Measurements from ENCODE around the gene HIC1.

DNA sequence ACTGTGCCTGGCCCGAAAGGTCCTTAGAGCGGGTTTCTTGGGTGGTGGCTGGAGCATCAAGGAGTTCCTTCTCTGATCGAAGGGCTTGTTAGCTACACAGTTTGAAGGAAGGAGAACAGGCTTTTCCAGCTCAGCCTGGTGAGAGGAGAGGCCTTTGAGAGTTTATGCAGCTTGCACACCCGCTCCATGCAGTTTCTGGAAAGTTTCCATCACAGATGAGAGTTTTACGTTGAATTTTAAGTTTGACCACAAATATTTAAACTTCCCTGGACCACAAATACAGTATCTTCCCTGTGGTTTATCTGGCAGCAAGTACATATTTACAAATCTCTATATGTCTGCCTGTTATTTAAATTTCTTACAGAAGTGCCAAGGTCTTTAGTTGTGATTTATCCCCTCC lies 56.8 kb downstream of the HIC1 start:
- TF ChIP-seq POLR2AphosphoS5 (IDR thresholded peaks at IDR 0.05; ENCODE audit: low read depth, low read length) (no peak), POLR2A (IDR thresholded peaks at IDR 0.05; ENCODE audit: low read depth, low read length) (no peak), TAF1 (IDR thresholded peaks at IDR 0.05; ENCODE audit: borderline replicate concordance, low read depth, low read length) (no peak)

Measured in GM12892 (cell line).